Left lung (tissue), 10 donors: ENCODE results near the gene ABAT. TPM values are rescaled to one million over a fixed set of nuclear protein-coding genes. Genes with fewer than 3 reads are reported as not detected.

Experiments
- ATAC-seq: fragments of 200-7000 bp; cut with Tn5 transposase; one replicate; pipeline ENCODE4 v1.9.1; 2020; ENCODE audit warnings: moderate library complexity
- DNase-seq, 4 donors: peaks; one replicate each; pipeline ENCODE4 v3.0.0-alpha.2; 2013 to 2020
- H3K27ac ChIP-seq, 2 donors: fragments of 200-600 bp; sonication (generic) in 1 of 2; one replicate each; pipeline versions ENCODE4 v1.5.0 to v1.8.0; 2020 to 2021
- H3K27me3 ChIP-seq, 2 donors: fragments of 200-600 bp; sonication (generic) in 1 of 2; one replicate each; pipeline versions ENCODE4 v1.5.0 to v1.8.0; 2020 to 2021
- H3K36me3 ChIP-seq, 2 donors: fragments of 200-600 bp; sonication (generic) in 1 of 2; one replicate each; pipeline versions ENCODE4 v1.5.0 to v1.8.0; 2020 to 2021
- H3K4me1 ChIP-seq, 2 donors: fragments of 200-600 bp; one replicate each; pipeline ENCODE4 v1.8.0; 2021
- H3K4me3 ChIP-seq, 2 donors: fragments of 200-600 bp; sonication (generic) in 1 of 2; one replicate each; pipeline versions ENCODE4 v1.5.0 to v1.8.0; 2020 to 2021; ENCODE audit warnings: mild to moderate bottlenecking in 1 of 2
- H3K9me3 ChIP-seq, 2 donors: fragments of 200-600 bp; sonication (generic) in 1 of 2; one replicate each; pipeline versions ENCODE4 v1.5.0 to v1.8.0; 2020 to 2021
- intact Hi-C, 2 donors: fragments of 100-400 bp; cut with DNase I; formaldehyde crosslinking; loops; one replicate each; pipeline versions ENCODE4 v1.11.2 to v1.14.2; 2022
- polyA plus RNA-seq, 6 donors: library from polyadenylated mRNA; unstranded; fragments of 120-200 nt; gene quantifications; one replicate each; pipeline ENCODE4 v1.2.1, GENCODE V29; 2013; ENCODE audit not compliant: insufficient read length in 6 of 6
- total RNA-seq, 2 donors: library from RNA; stranded (reverse); fragmentation: NEBNext Ultra II Directional; extraction: Animal tissue kit (Norgen Biotek cat#: 25700); gene quantifications; one replicate each; pipeline ENCODE4 v1.2.1, GENCODE V29; 2021
- TF ChIP-seq, protein P1 (sequence below), 2 donors: fragments of 200-600 bp; sonication (generic) in 1 of 2; IDR thresholded peaks; one replicate each; pipeline versions ENCODE4 v1.5.0 to v1.8.0; 2021; ENCODE audit warnings: antibody characterized with exemption in 2 of 2
- donor health status: DM: no; HTN: yes; CAD: no.
- donor health status: DM: no; HTN: no; CAD: no.

ABAT gene
- total and polyA plus RNA-seq, 8 donors: 8.0 to 42.6 (median 35.3) TPM

DNA sequence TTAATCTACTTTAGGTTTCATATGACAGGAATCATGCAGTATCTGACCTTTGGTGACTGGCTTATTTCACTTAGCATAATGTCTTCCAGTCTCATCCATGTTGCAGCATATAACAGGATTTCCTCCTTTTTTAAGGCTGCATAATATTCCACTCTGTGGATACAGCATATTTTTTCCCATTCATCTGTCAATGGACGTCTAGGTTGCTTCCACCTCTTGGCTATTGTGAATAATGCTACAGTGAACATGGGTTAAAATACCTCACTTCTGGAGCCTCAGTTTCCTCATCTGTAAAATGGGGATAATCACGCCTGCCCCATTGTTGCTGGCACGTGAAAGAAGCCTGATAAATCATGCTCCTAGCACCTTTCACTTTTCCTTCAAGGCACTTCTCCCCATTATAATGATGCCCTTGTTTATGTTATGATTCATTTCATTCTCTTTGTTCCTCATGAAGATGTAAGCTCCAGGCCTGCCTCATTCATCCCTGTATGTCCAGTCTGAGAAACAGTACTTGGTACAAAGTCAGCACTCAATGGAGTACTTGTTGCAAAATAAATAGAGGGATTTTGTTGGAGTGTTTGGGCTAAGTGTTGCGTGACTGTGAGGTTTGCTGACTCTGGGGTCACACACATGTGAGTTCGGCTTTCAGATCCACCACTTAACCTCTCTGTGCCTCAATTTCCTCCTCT lies 59.6 kb downstream of the ABAT start:
- no peak for ATAC-seq

DNA sequence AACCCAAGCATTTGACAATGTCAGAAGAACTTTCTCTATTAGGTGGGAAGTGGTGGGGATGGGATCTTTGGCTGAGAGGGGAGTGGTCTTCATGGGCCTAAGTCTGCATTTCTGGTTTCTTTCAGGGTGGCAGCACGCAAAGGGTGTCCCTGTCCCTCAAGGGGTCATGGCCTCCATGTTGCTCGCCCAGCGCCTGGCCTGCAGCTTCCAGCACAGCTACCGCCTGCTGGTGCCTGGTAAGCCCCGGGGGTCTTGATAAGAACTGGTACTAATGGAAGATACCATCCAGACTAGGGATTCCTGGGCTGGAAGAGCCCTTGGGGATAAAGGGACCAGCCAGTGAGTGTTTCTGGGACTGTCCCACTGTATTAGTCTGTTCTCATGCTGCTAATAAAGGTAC lies 61.2 kb downstream of the ABAT start:
- intact Hi-C loops: no loop called here
- ATAC-seq (no peak), DNase-seq (no peak)

More for the DNA sequence above, 59.6 kb downstream of the ABAT start:
- H3K36me3 ChIP-seq: no peaks in the 10 kb centered on the region
- peaks cover 0 to 9% of the 10 kb centered on the region in 2 donors for H3K4me1 ChIP-seq
- no peaks in the 10 kb centered on the region for H3K27me3 ChIP-seq
- DNase-seq: no peak
- H3K9me3 ChIP-seq: no peaks in the 10 kb centered on the region
- no peak overlapping the region for H3K27ac ChIP-seq
- no peak overlapping the region for H3K4me3 ChIP-seq
- TF ChIP-seq, protein P1, sequence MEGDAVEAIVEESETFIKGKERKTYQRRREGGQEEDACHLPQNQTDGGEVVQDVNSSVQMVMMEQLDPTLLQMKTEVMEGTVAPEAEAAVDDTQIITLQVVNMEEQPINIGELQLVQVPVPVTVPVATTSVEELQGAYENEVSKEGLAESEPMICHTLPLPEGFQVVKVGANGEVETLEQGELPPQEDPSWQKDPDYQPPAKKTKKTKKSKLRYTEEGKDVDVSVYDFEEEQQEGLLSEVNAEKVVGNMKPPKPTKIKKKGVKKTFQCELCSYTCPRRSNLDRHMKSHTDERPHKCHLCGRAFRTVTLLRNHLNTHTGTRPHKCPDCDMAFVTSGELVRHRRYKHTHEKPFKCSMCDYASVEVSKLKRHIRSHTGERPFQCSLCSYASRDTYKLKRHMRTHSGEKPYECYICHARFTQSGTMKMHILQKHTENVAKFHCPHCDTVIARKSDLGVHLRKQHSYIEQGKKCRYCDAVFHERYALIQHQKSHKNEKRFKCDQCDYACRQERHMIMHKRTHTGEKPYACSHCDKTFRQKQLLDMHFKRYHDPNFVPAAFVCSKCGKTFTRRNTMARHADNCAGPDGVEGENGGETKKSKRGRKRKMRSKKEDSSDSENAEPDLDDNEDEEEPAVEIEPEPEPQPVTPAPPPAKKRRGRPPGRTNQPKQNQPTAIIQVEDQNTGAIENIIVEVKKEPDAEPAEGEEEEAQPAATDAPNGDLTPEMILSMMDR (IDR thresholded peaks at IDR 0.05): no peak
- intact Hi-C loops: no loop called here

DNA sequence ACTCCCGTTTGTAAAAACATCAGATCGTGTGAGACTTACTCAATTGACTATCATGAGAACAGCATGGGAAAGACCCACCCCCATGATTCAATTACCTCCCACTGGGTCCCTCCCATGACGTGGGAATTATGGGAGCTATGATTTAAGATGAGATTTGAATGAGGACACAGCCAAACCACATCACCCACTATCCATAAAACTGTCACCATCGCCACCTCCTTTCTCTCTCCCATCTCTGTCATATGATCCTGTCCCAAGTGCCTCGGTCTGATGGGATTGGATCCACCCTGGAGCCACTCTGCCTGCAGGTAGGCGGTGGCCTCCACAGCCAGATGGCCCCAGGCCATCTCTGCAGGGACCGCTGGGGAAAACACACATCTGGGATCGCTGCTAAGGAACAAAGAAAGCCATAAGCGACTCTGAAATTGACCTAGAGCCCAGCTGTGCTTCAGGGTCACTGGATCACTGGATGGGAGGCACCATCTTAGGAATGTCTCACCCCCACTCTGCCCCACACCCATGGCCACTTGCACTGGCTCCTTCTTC lies 61.8 kb downstream of the ABAT start:
- no peaks in the 10 kb centered on the region for H3K9me3 ChIP-seq
- intact Hi-C loops: no loop called here
- H3K36me3 ChIP-seq: no peaks in the 10 kb centered on the region
- H3K4me1 ChIP-seq: no peaks in the 10 kb centered on the region
- H3K4me3 ChIP-seq: no peak overlapping the region
- TF ChIP-seq, protein P1 (IDR thresholded peaks at IDR 0.05): no peak
- no peak for ATAC-seq
- DNase-seq: no peak
- H3K27me3 ChIP-seq: no peaks in the 10 kb centered on the region
- H3K27ac ChIP-seq: no peak overlapping the region

More for the DNA sequence above, 61.2 kb downstream of the ABAT start:
- TF ChIP-seq, protein P1 (IDR thresholded peaks at IDR 0.05): no peak
- H3K4me1 ChIP-seq: peaks cover 0 to 1% of the 10 kb centered on the region in 2 donors
- H3K36me3 ChIP-seq: no peaks in the 10 kb centered on the region
- H3K4me3 ChIP-seq: no peak overlapping the region
- no peaks in the 10 kb centered on the region for H3K27me3 ChIP-seq
- H3K9me3 ChIP-seq: no peaks in the 10 kb centered on the region
- no peak overlapping the region for H3K27ac ChIP-seq

DNA sequence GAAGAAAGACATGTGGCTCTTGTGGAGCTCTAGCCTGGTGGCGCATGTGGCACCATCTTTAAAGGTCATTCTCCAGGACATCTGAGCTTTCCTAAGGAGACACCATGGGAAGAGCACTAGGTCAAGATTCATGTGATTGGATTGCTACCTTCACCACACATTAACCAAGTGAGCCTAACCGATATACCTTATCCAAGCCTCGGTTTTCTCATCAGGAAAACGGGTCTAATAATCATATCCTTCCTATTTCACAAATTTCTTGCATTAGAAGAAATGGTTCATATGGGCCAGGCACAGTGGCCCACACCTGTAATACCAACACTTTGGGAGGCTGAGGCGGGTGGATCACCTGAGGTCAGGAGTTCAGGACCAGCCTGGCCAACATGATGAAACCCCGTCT lies 64.7 kb downstream of the ABAT start:
- Histone ChIP-seq H3K4me1 (no peaks in the 10 kb centered on the region), H3K36me3 (no peaks in the 10 kb centered on the region), H3K27ac (no peak overlapping the region), H3K9me3 (no peaks in the 10 kb centered on the region), H3K4me3 (no peak overlapping the region), H3K27me3 (no peaks in the 10 kb centered on the region)
- intact Hi-C loops: no loop called here
- TF ChIP-seq, protein P1 (IDR thresholded peaks at IDR 0.05): no peak
- no peak for ATAC-seq
- DNase-seq: no peak

DNA sequence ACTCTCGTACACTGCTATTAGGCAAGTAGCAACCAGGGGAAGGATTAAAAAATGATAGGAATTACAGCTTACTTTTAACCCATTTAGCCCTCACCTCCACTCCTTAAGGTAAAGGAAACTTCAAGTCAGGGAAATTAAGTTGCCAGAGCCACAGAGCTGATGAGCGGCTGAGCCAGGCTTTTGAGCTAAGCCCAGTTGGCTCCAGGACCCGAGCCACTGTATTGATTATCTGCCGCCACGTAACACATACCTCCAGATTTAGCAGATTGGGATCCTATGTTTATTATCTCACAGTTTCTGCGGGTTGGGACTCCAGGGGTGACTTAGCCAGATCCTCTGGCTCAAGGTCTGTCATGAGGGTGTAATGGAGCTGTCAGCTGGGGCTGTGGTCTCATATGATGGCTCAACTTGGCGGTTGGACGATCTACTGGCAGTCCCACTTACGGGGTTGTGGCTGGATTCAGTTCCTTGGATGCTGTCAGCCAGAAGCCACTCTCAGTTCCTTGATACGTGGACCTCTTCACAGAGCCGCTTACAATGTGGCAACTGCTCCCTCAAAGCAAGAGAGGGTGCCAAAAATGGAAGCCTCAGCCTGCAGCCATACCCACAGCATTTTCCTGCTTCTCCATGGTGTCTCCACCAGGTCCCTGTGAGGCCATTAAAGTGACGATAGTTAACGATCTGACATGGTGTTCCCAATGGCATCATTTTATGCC lies 65.7 kb downstream of the ABAT start:
- Histone ChIP-seq H3K27ac (no peak overlapping the region), H3K4me3 (no peak overlapping the region), H3K36me3 (no peaks in the 10 kb centered on the region), H3K9me3 (no peaks in the 10 kb centered on the region), H3K27me3 (no peaks in the 10 kb centered on the region), H3K4me1 (no peaks in the 10 kb centered on the region)
- no peak for DNase-seq
- intact Hi-C loops: no loop called here
- ATAC-seq: no peak
- TF ChIP-seq, protein P1 (IDR thresholded peaks at IDR 0.05): no peak
